Peyer's patch (tissue), 4 donors: ENCODE data around the gene BUD23.

Experiments
- POLR2A ChIP-seq, 2 donors: fragments of 450-650 bp; IDR thresholded peaks; one replicate each; pipeline ENCODE4 v1.5.1; 2017; ENCODE audit warnings: antibody characterized with exemption in 2 of 2, mild to moderate bottlenecking in 2 of 2, moderate library complexity in 2 of 2
- TF ChIP-seq, protein P1 (sequence below), 6 experiments: fragments of 450-650 bp in 4 of 6; fragments of 200-600 bp in 2 of 6; sonication (generic) in 1 of 6; IDR thresholded peaks; one replicate each; pipeline ENCODE4 v1.5.1; 2017 to 2019; ENCODE audit warnings: antibody characterized with exemption in 6 of 6, mild to moderate bottlenecking in 3 of 6, moderate library complexity in 1 of 6

GRCh38 chr7:73723813-73724212, 40.4 kb downstream of the BUD23 start:
- TF ChIP-seq, protein P1, sequence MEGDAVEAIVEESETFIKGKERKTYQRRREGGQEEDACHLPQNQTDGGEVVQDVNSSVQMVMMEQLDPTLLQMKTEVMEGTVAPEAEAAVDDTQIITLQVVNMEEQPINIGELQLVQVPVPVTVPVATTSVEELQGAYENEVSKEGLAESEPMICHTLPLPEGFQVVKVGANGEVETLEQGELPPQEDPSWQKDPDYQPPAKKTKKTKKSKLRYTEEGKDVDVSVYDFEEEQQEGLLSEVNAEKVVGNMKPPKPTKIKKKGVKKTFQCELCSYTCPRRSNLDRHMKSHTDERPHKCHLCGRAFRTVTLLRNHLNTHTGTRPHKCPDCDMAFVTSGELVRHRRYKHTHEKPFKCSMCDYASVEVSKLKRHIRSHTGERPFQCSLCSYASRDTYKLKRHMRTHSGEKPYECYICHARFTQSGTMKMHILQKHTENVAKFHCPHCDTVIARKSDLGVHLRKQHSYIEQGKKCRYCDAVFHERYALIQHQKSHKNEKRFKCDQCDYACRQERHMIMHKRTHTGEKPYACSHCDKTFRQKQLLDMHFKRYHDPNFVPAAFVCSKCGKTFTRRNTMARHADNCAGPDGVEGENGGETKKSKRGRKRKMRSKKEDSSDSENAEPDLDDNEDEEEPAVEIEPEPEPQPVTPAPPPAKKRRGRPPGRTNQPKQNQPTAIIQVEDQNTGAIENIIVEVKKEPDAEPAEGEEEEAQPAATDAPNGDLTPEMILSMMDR (IDR thresholded peaks at IDR 0.05), result no peak
- TF ChIP-seq POLR2A (IDR thresholded peaks at IDR 0.05), result no peak
